LNCaP clone FGC (cell line): ENCODE results near the gene CAPN8.
A peak's percentile ranks its signal among the peaks of the same experiment; 100 is the strongest.

Source experiments
- DNase-seq: peaks from one replicate; pipeline ENCODE4 v3.0.0-alpha.2; 2011; ENCODE audit warnings: low read depth
- H3K4me3 ChIP-seq: 2 replicates; pipeline ENCODE4 v1.5.1; 2011; ENCODE audit warnings: mild to moderate bottlenecking, low read depth, low read length, control low read depth
- TF ChIP-seq, protein P1 (sequence below): IDR thresholded peaks from 2 replicates; pipeline ENCODE4 v1.5.1; 2012; ENCODE audit warnings: mild to moderate bottlenecking; ENCODE audit not compliant: control insufficient read depth, insufficient read depth; ENCODE audit errors: extremely low read depth

The CAPN8 gene

DNA sequence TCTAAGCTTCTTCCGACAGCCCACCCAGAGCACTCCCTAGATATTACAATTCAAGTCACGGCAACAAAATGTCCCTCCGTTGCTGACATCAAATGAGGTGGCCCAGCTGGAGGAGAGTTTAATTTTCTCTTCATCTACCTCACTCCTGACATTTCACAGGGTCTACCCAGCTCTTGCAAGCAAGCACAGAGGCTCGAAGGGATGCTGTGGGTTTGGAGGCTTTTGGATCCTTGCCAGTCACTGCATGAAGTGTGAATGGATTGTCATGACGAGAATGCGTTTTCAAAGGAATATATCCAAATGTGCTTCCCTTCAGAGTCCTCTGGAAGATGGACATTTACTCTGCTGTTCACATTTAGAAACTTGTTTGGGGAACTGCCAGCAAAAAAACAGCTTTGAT lies 33.5 kb downstream of the CAPN8 start:
- H3K4me3 ChIP-seq: no peak overlapping the region
- DNase-seq: no peak
- TF ChIP-seq, protein P1, sequence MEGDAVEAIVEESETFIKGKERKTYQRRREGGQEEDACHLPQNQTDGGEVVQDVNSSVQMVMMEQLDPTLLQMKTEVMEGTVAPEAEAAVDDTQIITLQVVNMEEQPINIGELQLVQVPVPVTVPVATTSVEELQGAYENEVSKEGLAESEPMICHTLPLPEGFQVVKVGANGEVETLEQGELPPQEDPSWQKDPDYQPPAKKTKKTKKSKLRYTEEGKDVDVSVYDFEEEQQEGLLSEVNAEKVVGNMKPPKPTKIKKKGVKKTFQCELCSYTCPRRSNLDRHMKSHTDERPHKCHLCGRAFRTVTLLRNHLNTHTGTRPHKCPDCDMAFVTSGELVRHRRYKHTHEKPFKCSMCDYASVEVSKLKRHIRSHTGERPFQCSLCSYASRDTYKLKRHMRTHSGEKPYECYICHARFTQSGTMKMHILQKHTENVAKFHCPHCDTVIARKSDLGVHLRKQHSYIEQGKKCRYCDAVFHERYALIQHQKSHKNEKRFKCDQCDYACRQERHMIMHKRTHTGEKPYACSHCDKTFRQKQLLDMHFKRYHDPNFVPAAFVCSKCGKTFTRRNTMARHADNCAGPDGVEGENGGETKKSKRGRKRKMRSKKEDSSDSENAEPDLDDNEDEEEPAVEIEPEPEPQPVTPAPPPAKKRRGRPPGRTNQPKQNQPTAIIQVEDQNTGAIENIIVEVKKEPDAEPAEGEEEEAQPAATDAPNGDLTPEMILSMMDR: no peak

- no peak overlapping the region for H3K4me3 ChIP-seq
- DNase-seq: no peak
- TF ChIP-seq, protein P1: no peak
Observed at GRCh38 chr1:223631473-223631872, 34.0 kb downstream of the CAPN8 start.

DNA sequence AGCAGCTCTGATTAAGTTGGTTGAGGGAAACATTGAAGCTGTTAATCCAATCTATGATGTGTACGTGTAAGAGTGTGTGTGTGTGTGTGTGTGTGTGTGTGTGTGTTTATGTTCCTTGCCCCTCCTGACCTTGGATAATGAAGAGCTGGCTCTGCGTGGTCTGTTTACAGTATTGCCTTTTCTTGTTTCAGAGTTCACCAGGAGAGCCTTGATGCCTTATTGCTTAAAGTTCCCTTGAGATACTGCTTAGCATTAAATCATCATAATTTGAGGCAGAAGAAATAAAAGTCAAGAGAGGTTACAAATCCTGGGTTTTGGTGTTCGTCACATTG lies 36.4 kb downstream of the CAPN8 start:
- TF ChIP-seq, protein P1: no peak
- DNase-seq: no peak
- no peak overlapping the region for H3K4me3 ChIP-seq

DNA sequence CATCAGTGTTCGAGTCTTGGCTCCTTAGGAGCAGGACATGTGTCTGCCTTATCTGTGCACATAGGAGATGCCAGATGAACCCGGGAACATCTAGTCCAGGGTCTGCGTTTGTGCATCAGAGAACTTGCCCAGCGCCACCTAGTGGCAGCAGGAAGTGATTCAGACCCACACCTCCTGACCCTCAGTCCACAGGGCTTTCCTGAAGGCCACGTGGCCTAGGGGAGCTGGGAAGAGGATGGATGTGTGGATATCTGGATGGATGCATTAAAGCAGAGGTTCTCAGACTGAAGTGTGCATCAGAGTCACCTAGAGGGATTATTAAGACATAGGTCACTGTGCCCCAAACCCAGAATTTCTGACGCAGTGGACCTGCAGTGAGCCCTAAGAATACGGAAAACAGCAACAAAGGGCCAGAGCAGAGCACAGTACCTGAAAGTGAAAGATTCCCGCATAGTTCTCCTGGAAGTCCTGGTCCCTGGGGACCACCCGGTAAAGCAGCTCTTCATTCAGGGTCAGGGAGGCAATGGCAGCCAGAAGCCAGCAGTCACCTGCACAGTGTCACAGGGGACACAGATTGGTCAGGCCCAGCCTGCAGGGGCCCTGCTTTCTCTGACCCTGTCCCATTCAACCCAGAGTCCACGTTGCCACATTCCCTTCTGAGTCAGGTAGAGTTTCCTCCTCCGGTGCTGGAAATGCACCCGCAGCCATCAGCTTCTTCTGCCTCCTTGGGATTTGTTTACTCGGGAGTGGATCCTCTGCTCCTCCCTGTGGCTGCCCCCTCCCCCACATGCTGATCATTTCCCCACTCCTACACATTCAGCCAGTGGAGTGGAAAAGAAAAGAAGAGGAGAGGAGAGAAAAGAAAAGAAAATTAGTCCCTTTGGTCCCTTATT lies 37.0 kb downstream of the CAPN8 start:
- TF ChIP-seq, protein P1: peak; percentile 64
- H3K4me3 ChIP-seq: no peak overlapping the region
- no peak for DNase-seq

GRCh38 chr1:223622132-223622842 lies 43.2 kb downstream of the CAPN8 start:
- TF ChIP-seq, protein P1: no peak
- no peak for DNase-seq
- no peak overlapping the region for H3K4me3 ChIP-seq

- DNase-seq: no peak
- TF ChIP-seq, protein P1: no peak
- no peak overlapping the region for H3K4me3 ChIP-seq
Observed at GRCh38 chr1:223621312-223621734, 44.2 kb downstream of the CAPN8 start.
